Liver (tissue), 9 donors: ENCODE results near the gene KCNK13. TPM values are rescaled to one million over a fixed set of nuclear protein-coding genes. Genes with fewer than 3 reads are reported as not detected.

ENCODE experiments used
- DNase-seq: peaks from one replicate; pipeline ENCODE4 v3.0.0-alpha.2; 2017; ENCODE audit warnings: low spot score
- H3K27ac ChIP-seq, 2 donors: one replicate each; pipeline ENCODE4 v1.7.0; 2013; ENCODE audit warnings: inconsistent platforms in 2 of 2, low read length in 2 of 2, control low read depth in 1 of 2, low read depth in 1 of 2, mild to moderate bottlenecking in 1 of 2
- H3K27me3 ChIP-seq, 4 donors: one replicate each; pipeline versions ENCODE4 v1.6.1 to v1.7.0; 2013; ENCODE audit warnings: low read length in 3 of 4, inconsistent platforms in 1 of 4, mild to moderate bottlenecking in 1 of 4, moderate library complexity in 1 of 4; ENCODE audit not compliant: control insufficient read depth in 4 of 4, insufficient read depth in 4 of 4
- H3K36me3 ChIP-seq, 4 donors: one replicate each; pipeline versions ENCODE4 v1.6.1 to v1.7.0; 2013; ENCODE audit warnings: low read length in 3 of 4, mild to moderate bottlenecking in 3 of 4, low read depth in 1 of 4, moderate library complexity in 1 of 4; ENCODE audit not compliant: control insufficient read depth in 4 of 4, insufficient read depth in 3 of 4
- H3K4me1 ChIP-seq, 4 donors: one replicate each; pipeline versions ENCODE4 v1.6.1 to v1.7.0; 2013; ENCODE audit warnings: low read length in 3 of 4, mild to moderate bottlenecking in 3 of 4, moderate library complexity in 1 of 4; ENCODE audit not compliant: control insufficient read depth in 4 of 4, insufficient read depth in 4 of 4
- H3K4me3 ChIP-seq, 3 donors: one replicate each; pipeline versions ENCODE4 v1.6.1 to v1.7.0; 2013; ENCODE audit warnings: low read length in 3 of 3, control low read depth in 1 of 3, low read depth in 1 of 3, mild to moderate bottlenecking in 1 of 3
- H3K9ac ChIP-seq, 2 donors: one replicate each; pipeline ENCODE4 v1.7.0; 2013; ENCODE audit warnings: low read length in 2 of 2, mild to moderate bottlenecking in 2 of 2, moderate library complexity in 2 of 2, control low read depth in 1 of 2, low read depth in 1 of 2
- H3K9me3 ChIP-seq, 4 donors: one replicate each; pipeline versions ENCODE4 v1.6.1 to v1.7.0; 2013; ENCODE audit warnings: low read length in 3 of 4; ENCODE audit not compliant: control insufficient read depth in 4 of 4
- ATF3 ChIP-seq: IDR thresholded peaks from 2 replicates; pipeline ENCODE4 v1.6.1; 2016; ENCODE audit warnings: antibody characterized with exemption
- CTCF ChIP-seq: fragments of 150-350 bp; IDR thresholded peaks from 2 replicates; pipeline ENCODE4 v1.5.1; 2017; ENCODE audit warnings: improper control_type of control experiment, low read depth, low read length; ENCODE audit not compliant: missing input control
- EGR1 ChIP-seq, 2 donors: IDR thresholded peaks; 2 replicates each; pipeline ENCODE4 v1.6.1; 2016 to 2018; ENCODE audit warnings: antibody characterized with exemption in 2 of 2, low read depth in 2 of 2
- FOXA1 ChIP-seq: IDR thresholded peaks from 2 replicates; pipeline ENCODE4 v1.6.1; 2016; ENCODE audit warnings: antibody characterized with exemption
- GABPA ChIP-seq, 2 donors: IDR thresholded peaks in 1 of 2; conservative IDR thresholded peaks in 1 of 2; 2 replicates each; pipeline ENCODE4 v1.6.1; 2016; ENCODE audit warnings: antibody characterized with exemption in 2 of 2, mild to moderate bottlenecking in 1 of 2, moderate library complexity in 1 of 2
- HNF4A ChIP-seq, 2 donors: conservative IDR thresholded peaks; 2 replicates each; pipeline ENCODE4 v1.6.1; 2016; ENCODE audit warnings: antibody characterized with exemption in 2 of 2, mild to moderate bottlenecking in 2 of 2
- HNF4G ChIP-seq: IDR thresholded peaks from 2 replicates; pipeline ENCODE4 v1.6.1; 2016; ENCODE audit warnings: antibody characterized with exemption
- JUND ChIP-seq, 2 donors: IDR thresholded peaks; 2 replicates each; pipeline ENCODE4 v1.6.1; 2016; ENCODE audit warnings: antibody characterized with exemption in 2 of 2
- MAX ChIP-seq: IDR thresholded peaks from 2 replicates; pipeline ENCODE4 v1.6.1; 2016; ENCODE audit warnings: antibody characterized with exemption
- NR2F2 ChIP-seq: IDR thresholded peaks from 2 replicates; pipeline ENCODE4 v1.6.1; 2016; ENCODE audit warnings: antibody characterized with exemption
- RAD21 ChIP-seq, 2 donors: IDR thresholded peaks; 2 replicates each; pipeline ENCODE4 v1.6.1; 2016; ENCODE audit warnings: antibody characterized with exemption in 2 of 2, mild to moderate bottlenecking in 2 of 2
- REST ChIP-seq: IDR thresholded peaks from 2 replicates; pipeline ENCODE4 v1.6.1; 2016; ENCODE audit warnings: antibody characterized with exemption, mild to moderate bottlenecking
- RXRA ChIP-seq, 2 donors: IDR thresholded peaks; 2 replicates each; pipeline ENCODE4 v1.6.1; 2017 to 2018; ENCODE audit warnings: antibody characterized with exemption in 2 of 2, mild to moderate bottlenecking in 1 of 2
- SP1 ChIP-seq: IDR thresholded peaks from 2 replicates; pipeline ENCODE4 v1.6.1; 2018; ENCODE audit warnings: antibody characterized with exemption, mild to moderate bottlenecking
- TAF1 ChIP-seq: conservative IDR thresholded peaks from 2 replicates; pipeline ENCODE4 v1.6.1; 2016; ENCODE audit warnings: antibody characterized with exemption, mild to moderate bottlenecking
- YY1 ChIP-seq: IDR thresholded peaks from 2 replicates; pipeline ENCODE4 v1.6.1; 2016; ENCODE audit warnings: antibody characterized with exemption, mild to moderate bottlenecking
- ZBTB33 ChIP-seq: IDR thresholded peaks from 2 replicates; pipeline ENCODE4 v1.6.1; 2016; ENCODE audit warnings: antibody characterized with exemption
- WGBS: extraction: QIAGEN DNeasy Blood & Tissue Kit; methylation state at CpG from one replicate; pipeline ENCODE4 v1.1.7; 2013; 5-methylcytosine and 5-hydroxymethylcytosine counted together
- polyA plus RNA-seq, 2 donors: library from polyadenylated mRNA; stranded (reverse) in 1 of 2; unstranded in 1 of 2; fragments of 200-250 nt in 1 of 2; fragments of >200 nt in 1 of 2; fragmentation: Nextera tagmentation in 1 of 2; extraction: Ambion mirVana in 1 of 2; gene quantifications; one replicate each; pipeline versions ENCODE4 v1.2.1 to v1.2.3, GENCODE V29; 2013 to 2015
- total RNA-seq, 2 donors: library from RNA; depleted of rRNA; stranded (reverse); fragments of >200 nt; gene quantifications; one replicate each; pipeline ENCODE4 v1.2.3, GENCODE V29; 2014
- donor health status: healthy.
- donor health status: healthy.
- donor health status: healthy.
- donor health status: healthy.
- donor health status: healthy.

The KCNK13 gene
- total and polyA plus RNA-seq, 4 donors = 0.25 to 0.61 (median 0.38) TPM; not detected in 1

- no peak for TF ChIP-seq GABPA (IDR thresholded peaks at IDR 0.05 in 1 of 2, conservative IDR thresholded peaks at IDR 0.05 in 1 of 2)
- no peak for TF ChIP-seq MAX
- TF ChIP-seq FOXA1 = no peak
- TF ChIP-seq ATF3 = no peak
- no peak for DNase-seq
- WGBS = 81% methylated on average over 2 of the region's 2 CpGs
- Histone ChIP-seq H3K4me1 (no peaks in the 10 kb centered on the region), H3K4me3 (no peak overlapping the region), H3K9ac (no peak overlapping the region), H3K36me3 (no peaks in the 10 kb centered on the region), H3K27me3 (no peaks in the 10 kb centered on the region), H3K27ac (no peak overlapping the region), H3K9me3 (peaks cover 0 to 6% (median 0%) of the 10 kb centered on the region in 4 donors)
Measured at GRCh38 chr14:90153429-90153828, 91.6 kb downstream of the KCNK13 start.

GRCh38 chr14:90154110-90154509, 92.3 kb downstream of the KCNK13 start:
- no peak for DNase-seq
- H3K4me1 ChIP-seq = no peaks in the 10 kb centered on the region
- H3K36me3 ChIP-seq = no peaks in the 10 kb centered on the region
- TF ChIP-seq CTCF (no peak), YY1 (no peak), TAF1 (no peak), RXRA (IDR thresholded peaks at IDR 0.05) (no peak), HNF4A (conservative IDR thresholded peaks at IDR 0.05) (no peak), ATF3 (no peak), HNF4G (no peak), ZBTB33 (no peak), SP1 (no peak)
- H3K4me3 ChIP-seq = no peak overlapping the region
- no peaks in the 10 kb centered on the region for H3K27me3 ChIP-seq
- no peak overlapping the region for H3K9ac ChIP-seq
- no peak overlapping the region for H3K27ac ChIP-seq
- H3K9me3 ChIP-seq = peaks cover 0 to 6% (median 0%) of the 10 kb centered on the region in 4 donors

- no peak overlapping the region for H3K4me3 ChIP-seq
- no peaks in the 10 kb centered on the region for H3K4me1 ChIP-seq
- WGBS = 65% methylated on average over 3 of the region's 3 CpGs
- H3K9ac ChIP-seq = no peak overlapping the region
- DNase-seq = no peak
- no peaks in the 10 kb centered on the region for H3K27me3 ChIP-seq
- H3K27ac ChIP-seq = no peak overlapping the region
- H3K36me3 ChIP-seq = no peaks in the 10 kb centered on the region
- peaks cover 0 to 6% (median 0%) of the 10 kb centered on the region in 4 donors for H3K9me3 ChIP-seq
- TF ChIP-seq EGR1 (IDR thresholded peaks at IDR 0.05; ENCODE audit: low read depth in 2 of 2) (no peak), JUND (IDR thresholded peaks at IDR 0.05) (no peak), ZBTB33 (no peak), NR2F2 (no peak), RAD21 (IDR thresholded peaks at IDR 0.05) (no peak), REST (no peak), SP1 (no peak), RXRA (IDR thresholded peaks at IDR 0.05) (no peak), MAX (no peak), HNF4G (no peak), GABPA (IDR thresholded peaks at IDR 0.05 in 1 of 2, conservative IDR thresholded peaks at IDR 0.05 in 1 of 2) (no peak)
Measured at GRCh38 chr14:90159146-90159545, 97.4 kb downstream of the KCNK13 start.
